Measurements from ENCODE around the gene GRID1.

GRID1 gene

DNA sequence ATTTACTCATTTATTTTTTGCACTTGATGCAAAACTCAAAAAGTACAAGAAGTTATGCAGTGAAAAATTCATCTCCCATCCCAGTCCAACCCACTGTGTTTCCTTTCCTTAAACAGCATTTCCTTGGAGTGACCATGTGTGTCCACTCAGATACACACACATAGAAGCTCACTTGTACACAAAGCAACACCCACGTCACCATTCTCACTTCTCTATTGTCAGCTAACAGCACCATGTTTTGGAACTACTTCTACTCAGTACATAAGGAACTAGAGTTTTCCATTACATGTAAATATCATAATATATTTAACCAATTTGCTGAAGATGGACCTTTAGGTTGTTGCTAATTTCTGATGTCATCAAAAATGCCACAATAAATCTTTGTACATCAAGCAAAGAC, 167.6 kb downstream of the GRID1 start:
- FAIRE-seq (no peak), DNase-seq (ENCODE audit: insufficient read length, low spot score) (no peak)

DNA sequence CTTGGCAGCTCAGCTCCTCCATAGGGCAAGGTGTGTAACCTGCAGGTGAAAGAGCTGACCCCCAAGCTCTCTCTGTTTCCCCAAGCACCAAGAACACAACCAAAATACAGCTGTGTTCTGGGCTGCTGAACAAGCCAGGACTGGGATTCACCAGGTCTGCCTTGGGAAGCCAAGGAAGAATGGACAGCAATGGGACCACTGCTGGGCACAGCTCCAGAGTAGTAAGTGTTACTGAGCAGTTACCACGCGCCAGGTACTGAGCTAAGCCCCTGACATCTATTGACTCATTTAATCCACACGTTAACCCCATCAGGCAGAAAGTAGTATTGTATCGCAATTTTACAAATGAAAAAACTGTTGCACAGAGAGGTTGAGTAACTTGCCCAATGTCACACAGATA, 168.3 kb downstream of the GRID1 start:
- DNase-seq (ENCODE audit: insufficient read length, low spot score) (no peak), FAIRE-seq (no peak)

DNA sequence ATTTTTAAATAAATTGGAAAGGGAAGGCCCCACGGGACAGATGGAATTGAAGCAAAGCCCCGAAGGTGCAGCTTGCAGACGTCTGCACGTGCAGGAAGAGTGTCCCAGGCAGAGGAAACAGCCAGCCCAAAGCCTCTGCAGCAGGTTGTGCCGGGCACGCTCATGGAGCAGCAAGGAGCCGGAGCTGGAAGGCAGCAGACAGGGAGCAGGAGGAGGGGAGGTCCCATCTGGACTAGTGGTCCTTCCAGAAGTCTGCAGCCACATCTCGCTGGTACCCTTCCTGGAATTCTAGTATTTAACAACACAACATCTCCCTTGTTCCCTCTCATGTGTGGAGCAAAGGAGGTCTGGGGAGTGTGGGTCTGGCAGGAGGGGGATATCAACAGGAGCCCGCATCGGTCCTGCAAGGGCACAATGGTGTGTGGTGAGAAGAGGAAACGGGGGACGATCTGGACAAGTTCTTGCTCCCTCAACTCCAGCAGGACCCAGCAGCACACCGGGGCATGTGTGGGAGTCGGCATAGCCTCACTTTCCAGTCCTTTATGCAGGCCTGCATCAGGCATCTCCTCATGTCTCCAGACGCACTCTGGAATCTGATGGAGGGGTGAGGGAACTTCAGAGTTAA, 169.3 kb downstream of the GRID1 start:
- FAIRE-seq, result no peak
- no peak for DNase-seq (ENCODE audit: insufficient read length, low spot score)

DNA sequence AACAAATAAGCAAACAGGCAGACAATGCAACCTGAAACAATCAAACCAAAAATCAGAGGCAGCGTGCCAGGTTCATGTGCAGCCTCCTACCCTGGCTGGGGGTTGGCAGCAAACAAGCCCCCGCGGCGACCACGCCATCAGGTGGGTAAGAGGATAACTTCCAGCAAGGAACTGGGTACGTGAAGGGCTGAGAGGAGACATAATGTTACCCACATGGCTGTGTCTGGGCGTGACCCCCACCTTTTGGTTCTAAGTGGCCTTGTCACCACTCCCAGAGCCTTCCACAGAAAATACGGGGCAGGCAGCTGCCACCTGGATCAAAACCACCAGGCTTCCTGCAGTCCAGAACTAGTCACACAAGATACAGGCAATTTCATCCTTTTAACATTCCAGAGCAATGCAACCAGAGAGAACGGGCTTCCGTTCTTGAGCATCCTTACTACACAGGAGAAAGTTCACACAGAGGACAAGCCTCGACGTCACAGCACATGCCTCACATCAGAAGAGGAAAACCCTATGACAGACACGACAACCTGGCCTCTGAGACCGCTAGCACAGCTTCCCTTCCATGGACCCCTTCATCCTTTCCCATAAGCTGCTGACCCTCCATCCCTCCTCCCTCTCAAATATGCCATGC, 171.0 kb downstream of the GRID1 start:
- FAIRE-seq (no peak), DNase-seq (ENCODE audit: insufficient read length, low spot score) (no peak)

DNA sequence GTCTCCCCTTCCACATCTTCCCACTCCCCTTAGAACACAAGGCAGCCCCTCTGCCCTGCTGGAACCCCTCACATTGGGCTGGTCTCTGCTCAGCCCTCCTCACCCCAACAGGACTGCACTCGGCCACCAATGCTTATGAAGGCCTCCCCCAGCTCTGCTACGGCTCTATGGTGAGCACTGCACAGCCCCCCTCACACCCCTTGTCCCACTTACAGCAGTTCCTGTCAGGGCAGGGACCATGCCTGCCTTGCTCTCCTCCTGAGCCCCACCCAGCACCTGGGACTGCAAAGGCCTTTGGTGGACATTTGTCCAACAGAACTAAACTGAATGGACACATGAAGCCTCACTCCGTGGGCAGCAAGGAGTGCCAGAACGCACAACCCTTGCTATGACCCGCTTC, 171.9 kb downstream of the GRID1 start:
- DNase-seq (ENCODE audit: insufficient read length, low spot score), result no peak
- FAIRE-seq, result no peak

DNA sequence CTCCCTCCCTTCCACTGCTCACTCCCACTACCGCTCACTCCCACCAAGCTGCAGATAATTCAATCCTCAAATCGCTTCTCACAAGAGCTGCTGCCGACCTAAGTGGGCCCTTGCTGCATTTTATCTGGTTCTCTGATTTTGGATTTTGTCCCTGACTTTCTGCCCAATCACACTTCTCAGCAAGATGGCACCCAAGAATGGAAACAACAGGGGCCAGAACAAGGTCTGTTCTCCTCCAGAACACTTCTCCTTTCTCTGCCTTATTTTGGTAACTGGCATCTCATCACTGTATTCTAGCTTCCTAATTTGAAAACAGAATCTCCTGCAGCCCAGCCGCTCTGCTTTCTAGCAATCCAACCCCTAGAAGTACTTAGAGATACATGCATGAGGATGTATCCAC, 172.8 kb downstream of the GRID1 start:
- no peak for DNase-seq (ENCODE audit: insufficient read length, low spot score)
- no peak for FAIRE-seq

DNA sequence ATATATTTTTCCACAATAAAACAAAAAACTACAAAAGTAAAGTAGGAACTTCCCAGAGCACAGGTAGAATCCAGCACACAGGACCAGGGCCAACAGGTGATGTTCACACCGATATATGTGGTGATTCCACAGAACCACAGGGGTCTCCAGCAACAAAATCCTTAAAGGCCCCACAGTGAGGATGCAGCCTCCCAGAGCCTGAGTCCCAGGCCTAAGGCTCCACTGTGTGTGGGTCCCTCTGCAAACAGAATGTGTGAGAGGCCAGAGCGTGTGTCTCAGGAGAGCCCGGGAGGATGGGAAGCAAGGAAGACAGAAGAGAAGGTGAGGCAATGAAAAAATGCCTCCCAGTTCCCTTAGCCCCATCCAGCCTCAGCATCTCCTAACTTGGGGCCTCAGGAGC, 173.9 kb downstream of the GRID1 start:
- no peak for FAIRE-seq
- DNase-seq (ENCODE audit: insufficient read length, low spot score), result no peak

DNA sequence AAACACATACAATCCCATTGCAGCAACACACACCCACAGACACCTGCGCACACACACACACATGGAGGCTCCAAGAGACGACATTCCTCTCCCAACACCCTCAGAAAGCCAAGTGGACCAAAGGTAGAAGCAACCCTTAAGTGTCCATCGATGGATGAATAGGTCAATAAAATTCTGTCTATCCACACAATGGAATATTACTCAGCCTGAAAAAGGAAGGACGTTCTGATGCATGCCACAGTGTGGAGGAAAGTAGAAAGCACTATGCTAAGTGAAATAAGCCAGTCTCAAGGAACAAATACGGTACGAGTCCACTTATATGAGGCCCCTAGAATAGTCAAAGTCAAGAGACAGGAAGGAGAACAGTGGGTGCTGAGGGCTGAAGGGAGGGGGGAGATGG, 174.4 kb downstream of the GRID1 start:
- FAIRE-seq (no peak), DNase-seq (ENCODE audit: insufficient read length, low spot score) (no peak)

DNA sequence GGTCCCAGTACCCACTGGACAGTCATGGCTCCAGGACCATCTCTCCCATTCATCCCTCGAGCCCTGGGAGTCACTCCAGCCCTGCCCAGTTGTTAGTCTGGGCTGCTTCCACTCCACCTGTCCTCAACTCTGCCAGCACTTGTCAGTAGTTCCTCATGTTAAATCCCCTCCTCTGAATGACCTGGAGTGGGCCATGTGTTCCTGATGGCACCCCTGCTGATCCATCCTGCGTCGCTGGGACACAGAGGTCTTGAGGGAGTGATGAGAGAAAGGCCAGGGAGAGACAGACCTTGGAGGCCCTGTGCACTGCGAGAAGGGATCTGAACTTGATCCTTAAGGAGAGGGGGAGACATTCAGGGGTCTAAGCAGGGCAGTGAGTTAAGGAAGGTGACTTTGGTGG, 174.9 kb downstream of the GRID1 start:
- DNase-seq (ENCODE audit: insufficient read length, low spot score), result no peak
- no peak for FAIRE-seq

DNA sequence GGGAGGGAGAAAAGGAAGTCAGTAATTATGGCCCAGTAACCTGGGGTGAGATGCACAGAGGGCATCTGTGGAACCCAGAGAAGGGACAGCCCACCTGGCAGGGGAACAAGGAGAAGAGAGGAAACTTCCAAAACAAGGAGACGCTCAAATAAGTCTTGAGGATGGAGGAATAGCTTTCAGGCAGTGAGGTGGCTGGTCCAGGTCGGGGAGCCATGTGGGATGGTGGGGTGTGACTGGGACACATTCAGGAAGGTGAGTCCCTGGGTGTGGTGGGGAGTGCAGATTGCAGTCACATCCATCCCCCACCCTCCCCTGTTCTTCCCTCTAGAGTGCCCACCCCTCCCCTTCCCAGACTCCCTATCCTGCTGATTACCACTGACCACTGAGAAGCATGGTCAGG, 175.4 kb downstream of the GRID1 start:
- FAIRE-seq (no peak), DNase-seq (ENCODE audit: insufficient read length, low spot score) (no peak)

DNA sequence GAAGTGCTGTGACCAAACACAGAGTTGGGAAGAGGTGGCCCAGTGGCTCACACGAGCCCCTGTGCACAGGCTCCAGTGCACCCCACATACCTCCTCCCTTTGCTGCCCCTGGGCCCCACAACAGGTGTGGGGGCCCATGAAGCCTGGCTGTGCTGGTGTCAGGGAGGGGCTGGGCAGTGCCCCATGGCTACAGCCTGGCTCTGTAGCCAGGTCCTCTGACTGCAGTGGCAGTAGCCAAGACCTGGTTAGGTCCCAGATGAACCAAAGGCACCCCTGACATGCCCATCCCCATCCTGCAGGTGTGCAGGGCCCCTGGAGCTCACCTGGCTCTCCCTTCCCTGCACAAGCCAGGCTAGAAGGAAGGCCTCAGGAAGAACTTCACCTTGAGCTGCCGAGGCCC, 176.3 kb downstream of the GRID1 start:
- no peak for FAIRE-seq
- DNase-seq (ENCODE audit: insufficient read length, low spot score), result no peak

DNA sequence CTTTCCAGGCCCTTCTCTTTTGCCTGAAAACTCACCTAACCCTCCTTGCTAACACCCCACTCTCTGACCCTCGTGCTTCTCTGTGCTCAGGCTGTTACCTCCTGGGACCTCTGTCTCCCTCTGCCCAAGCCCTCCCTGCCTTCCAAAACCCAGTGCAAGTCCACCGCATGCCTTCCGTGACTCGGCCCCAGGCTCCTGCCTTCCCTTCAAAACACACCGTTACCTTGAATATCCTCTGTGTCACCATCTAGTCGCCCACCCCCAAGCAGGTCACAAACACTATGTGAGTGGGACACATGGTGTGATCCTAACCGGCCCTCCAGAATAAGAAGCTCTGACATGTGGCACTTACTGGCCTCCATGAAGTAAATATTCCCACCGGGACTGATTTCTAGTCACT, 176.7 kb downstream of the GRID1 start:
- FAIRE-seq (no peak), DNase-seq (ENCODE audit: insufficient read length, low spot score) (no peak)

DNA sequence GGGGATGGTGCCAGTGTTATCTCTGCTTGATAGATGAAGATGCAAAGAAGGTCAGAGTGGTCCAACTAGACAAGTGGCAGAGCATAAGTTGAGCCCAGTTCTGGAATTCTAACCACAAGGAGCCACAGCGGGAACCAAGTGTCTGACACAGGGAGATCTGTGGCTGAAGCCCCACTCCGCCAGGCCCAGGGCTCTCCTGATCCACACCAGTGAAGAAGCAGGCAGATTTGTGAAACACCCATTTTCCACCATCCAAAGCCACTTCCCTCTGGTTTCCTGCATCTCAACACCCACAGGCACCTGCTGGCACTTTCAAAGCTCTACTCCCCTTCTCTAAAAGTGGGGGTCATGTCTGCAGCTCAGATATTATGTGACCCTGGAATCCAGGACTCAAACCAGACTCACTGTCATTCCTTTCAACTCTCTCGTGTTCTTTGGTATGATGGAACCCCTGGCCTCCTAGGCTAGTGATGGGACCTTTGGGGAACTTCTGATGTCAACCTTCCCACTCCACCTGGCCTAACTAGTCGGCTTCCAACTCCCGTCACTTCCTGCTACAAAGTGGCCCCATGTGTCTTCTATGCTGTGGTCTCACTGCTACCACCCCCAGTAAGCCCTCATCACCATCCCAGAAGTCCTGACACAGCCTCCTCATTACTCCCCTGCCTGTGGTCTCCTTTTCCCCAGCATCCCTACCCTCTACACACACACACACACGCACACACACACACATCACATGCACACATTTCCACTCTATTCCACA, 177.6 kb downstream of the GRID1 start:
- no peak for DNase-seq (ENCODE audit: insufficient read length, low spot score)
- no peak for FAIRE-seq

DNA sequence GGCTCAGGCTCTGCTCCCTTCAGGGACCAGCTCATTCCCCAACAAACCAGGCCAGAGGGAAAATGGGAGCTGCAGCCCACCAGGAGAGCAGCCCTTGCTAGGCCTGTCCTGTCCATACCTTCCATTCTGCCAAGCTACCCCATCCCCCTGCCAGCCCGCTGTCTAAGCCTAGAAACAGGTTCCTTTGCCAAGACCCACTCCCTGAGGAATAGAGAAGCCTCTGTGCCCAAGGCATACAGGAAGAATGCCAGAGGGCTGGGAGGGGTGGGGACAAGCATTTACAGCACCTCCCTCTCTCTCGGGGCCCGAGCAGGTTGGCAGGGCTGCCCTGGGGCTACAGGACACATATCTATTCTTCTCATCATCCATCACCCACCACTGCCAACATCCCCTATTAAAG, 178.3 kb downstream of the GRID1 start:
- FAIRE-seq (no peak), DNase-seq (ENCODE audit: insufficient read length, low spot score) (no peak)

DNA sequence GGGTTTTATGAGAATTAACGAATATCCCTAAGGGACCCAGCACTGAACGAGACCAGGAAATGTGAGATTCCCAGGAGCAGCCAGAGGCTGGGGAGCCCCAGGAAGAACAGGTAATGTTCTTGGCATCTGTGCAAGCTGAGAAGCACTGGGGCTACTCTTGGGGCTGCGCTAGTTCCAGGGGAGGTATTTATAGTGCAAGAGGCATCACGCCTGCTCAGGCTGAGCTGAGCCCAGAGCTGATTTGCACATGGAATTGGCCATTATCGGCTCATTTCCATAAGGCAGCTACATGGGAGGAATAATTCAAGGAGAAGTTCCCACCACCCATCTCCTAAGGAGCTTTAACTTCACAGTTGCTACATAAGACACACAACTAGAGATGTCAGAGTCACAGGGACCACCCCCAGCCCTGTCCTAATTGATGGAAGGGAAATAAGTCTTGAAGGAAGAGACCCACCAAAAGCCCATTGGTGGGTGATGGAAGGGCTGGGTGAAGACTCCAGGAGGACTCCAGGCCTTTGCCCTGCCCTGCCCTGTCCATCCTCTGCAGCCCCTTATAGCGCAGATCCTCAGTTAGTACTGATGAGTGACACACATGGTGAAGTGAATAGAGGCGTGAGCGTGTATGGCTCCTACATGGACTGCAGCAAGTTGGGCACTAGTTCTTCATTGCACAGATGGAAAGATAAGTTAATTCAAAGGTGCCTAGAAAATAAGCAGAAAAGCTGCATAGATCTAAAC, 178.9 kb downstream of the GRID1 start:
- no peak for DNase-seq (ENCODE audit: insufficient read length, low spot score)
- FAIRE-seq, result no peak

DNA sequence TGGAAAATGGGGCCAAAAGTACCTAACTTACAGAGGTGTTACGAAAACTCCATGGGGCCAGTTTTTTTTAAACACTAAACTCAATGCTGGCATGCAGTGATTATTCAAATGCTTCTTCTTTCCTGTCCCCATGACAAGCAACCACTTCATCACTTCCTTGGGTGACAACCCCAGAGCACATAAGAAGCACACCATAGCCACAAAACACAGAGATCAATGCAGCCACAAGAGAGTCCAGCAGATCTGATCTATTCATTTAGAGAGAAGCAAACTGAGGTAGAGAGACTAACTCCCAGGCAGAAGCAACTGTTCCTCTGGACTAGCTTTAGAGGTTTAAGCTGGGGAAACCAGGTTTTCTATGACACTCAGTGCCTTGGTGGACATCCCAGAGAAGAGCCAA, 180.0 kb downstream of the GRID1 start:
- no peak for DNase-seq (ENCODE audit: insufficient read length, low spot score)

DNA sequence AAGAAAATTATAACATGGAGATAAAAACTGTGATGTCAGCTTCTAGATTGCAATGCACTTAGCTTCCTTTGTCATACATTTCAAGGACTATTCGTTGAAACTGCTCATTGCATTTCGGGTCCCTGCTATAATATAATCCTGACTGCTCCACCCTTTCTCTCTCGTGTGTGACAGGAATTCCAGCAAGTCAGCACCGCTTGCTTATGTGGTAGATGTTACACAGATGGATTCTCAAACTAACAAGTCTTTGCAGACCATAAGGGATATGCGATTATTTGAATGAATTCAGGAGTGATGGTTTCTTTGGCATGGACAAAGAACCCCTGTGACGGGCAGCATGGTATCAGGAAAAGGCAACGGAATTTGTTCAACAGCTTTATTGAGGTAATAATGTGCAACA, 184.0 kb downstream of the GRID1 start:
- no peak for DNase-seq (ENCODE audit: insufficient read length, low spot score)
- no peak for FAIRE-seq

More for the DNA sequence above, 180.0 kb downstream of the GRID1 start:
- no peak for FAIRE-seq

DNA sequence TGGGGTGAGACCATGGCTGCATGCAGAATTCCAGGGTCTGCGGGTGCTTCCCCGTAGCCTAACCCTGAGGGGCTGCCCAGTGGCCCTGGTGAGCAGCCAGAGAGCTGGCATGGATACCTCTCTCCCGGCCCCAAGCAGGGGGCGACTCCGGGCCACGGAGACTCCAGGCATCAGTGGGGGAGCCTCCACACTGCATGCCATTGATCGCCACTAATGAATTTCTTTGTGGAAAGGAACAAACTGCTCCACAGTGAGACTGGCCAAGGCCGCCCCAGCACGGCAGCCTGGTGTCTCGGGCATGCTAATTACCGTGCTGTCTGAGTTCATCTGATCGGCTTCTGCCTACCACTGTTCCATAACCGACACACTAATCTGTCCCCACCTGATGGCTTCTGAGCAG, 184.4 kb downstream of the GRID1 start:
- DNase-seq (ENCODE audit: insufficient read length, low spot score), result no peak

DNA sequence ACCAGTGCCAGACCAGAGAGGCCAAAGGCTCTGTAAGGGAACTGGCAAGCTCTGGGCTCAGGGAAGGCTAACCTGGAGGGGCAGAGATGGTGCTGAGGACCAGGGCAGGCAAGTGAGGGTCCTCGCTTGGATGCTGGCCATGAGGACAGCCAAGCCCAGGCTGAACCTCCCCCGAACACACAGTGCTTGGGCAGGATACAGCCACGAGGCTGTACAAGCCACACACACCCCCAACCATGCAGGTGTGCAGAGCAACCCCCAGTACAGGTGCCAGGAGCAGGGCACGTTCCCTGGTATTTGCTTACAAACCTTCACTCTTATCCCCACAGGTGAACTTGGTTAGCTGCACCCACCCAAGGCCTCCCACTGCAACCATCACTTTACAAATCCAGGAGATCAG, 185.7 kb downstream of the GRID1 start:
- no peak for FAIRE-seq
- no peak for DNase-seq (ENCODE audit: insufficient read length, low spot score)

More for the DNA sequence above, 184.4 kb downstream of the GRID1 start:
- FAIRE-seq, result no peak

DNA sequence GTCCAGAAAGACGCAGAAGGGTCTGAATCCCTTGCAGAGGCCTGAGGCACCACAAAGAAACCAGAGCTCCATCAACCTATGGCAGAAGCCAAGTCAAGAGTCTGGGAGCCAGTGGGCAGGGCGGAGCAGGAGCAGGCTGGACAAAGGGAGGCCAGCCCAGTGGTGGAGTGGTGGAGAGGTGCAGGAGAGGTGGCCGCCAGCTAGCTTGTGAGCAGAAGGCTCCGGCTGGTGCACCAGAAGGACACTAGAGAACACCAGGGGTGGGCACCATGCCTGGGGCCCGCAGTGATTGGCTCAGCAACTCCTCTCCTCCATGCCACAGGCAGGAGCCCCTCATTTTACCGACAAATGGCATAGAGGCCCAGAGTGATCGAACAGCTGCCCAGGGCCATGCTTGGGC, 186.6 kb downstream of the GRID1 start:
- FAIRE-seq (no peak), DNase-seq (ENCODE audit: insufficient read length, low spot score) (no peak)

DNA sequence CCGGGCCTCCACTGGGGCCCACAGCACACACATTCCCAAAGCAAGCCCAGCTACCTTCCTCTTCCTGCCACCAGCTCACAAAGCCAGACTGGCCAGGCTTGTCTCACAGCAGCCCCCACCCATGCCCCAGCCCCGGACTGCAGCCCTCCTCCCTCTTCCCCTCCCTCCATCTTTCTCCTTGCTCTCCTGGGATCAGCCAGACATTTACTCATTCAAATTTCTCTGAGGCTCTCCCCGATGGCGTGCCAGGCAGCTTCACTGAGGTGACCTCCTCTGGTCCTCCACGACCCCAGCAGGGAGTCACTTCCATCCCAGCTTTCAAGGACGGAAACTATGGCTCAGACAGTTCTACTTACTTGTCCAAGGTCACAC, 187.5 kb downstream of the GRID1 start:
- FAIRE-seq (no peak), DNase-seq (ENCODE audit: insufficient read length, low spot score) (no peak)

All from HTR-8/SVneo (cell line).